ENCODE results near the gene NDOR1.

NDOR1 gene

DNA sequence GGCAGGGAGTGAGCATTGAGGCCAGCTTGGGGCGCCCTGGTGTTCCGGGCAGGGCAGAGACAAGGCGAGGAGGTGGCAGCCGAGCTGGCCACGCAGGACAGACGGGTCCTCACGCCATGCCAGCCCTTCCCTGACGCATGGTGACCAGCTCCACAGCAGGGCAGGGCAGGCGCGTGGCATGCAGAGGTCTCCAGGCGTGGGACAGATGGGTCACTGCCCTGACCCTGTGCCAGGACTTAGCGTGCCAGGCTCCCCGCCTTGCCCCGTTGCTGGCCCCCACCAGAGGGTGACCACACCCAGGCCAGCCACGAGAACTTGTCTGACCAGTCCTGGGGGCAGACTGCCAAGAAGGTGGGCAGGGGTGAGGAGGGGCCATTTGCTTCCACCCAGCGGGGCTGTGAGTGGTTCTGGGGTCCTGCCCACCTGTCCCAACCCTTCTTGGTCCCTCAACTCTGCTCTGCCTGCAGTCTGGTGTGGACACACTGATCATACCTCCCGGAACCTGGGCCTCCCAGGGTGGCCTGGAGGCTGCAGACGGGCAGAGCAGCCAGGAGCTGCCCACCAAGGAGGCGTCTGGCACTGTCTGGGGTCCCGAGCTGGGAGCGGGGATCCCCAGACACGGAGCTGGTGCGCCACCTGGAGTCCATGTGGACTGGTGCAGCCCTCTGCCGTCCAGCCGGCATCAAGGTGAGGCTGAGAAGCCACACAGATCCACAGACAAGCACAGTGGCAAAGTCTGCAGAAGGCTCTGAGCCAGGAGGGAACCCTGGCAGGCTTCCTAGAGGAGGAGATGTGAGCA, 21.8 kb downstream of the NDOR1 start, which contains the start of gene RNF224:
Gene RNF224 (plus strand): TSS at position 449 of the 799 bp plus-strand sequence. CDS start 834 bp downstream, outside the sequence.
- TF ChIP-seq, protein P1, sequence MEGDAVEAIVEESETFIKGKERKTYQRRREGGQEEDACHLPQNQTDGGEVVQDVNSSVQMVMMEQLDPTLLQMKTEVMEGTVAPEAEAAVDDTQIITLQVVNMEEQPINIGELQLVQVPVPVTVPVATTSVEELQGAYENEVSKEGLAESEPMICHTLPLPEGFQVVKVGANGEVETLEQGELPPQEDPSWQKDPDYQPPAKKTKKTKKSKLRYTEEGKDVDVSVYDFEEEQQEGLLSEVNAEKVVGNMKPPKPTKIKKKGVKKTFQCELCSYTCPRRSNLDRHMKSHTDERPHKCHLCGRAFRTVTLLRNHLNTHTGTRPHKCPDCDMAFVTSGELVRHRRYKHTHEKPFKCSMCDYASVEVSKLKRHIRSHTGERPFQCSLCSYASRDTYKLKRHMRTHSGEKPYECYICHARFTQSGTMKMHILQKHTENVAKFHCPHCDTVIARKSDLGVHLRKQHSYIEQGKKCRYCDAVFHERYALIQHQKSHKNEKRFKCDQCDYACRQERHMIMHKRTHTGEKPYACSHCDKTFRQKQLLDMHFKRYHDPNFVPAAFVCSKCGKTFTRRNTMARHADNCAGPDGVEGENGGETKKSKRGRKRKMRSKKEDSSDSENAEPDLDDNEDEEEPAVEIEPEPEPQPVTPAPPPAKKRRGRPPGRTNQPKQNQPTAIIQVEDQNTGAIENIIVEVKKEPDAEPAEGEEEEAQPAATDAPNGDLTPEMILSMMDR (IDR thresholded peaks at IDR 0.05; ENCODE audit: unreplicated experiment in 3 of 3), result peak; percentile 85 to 89 (median 85)
- H3K4me1 Mint-ChIP-seq, result peaks cover 5% of the 10 kb centered on the region
- peak within 1 kb of the TSS; percentile 24 to 59 (median 44) for H3K4me3 Mint-ChIP-seq
- H3K9me3 Mint-ChIP-seq, result no peaks in the 10 kb centered on the region
- H3K27me3 Mint-ChIP-seq (ENCODE audit: low read depth), result peaks cover 4% of the 10 kb centered on the region
- H3K27ac Mint-ChIP-seq, result peak within 1 kb of the TSS; percentile 41 to 65 (median 46)
- H3K36me3 Mint-ChIP-seq (ENCODE audit: low read depth), result no peaks in the 10 kb centered on the region

DNA sequence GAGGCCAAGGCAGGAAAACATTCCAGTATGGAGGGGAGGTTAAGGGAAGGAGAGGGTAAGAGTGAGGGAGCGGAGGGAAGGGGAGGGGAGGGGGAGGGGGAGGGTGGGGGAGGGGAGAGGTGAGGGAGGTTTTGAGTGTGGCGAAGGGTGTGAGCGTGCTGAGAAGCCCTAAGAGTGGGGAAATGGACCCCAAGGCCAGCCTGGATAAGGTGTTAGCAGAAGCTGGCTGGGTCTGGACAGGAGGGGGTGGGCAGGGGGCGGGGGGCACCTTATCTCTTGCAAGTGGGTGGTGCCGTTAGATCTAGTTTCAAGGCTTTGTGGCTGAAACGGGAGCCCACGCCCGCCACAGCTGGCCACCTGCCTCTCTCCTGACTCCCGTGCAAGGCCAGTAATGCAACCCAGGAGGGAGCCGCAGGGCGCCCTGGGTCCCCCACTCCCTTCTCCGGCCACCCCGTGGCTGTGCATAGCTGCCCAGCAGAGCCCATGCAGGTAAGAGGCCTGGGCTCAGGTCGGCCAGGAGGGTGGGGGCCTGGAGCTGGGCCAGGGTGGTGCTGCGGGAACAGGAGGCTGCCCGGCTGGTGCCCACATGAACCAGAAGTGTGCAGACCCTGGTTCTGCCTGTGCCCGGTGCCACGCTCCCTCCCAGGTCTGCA, 22.5 kb downstream of the NDOR1 start:
- Mint-ChIP-seq H3K9me3 (no peaks in the 10 kb centered on the region), H3K4me3 (peak overlapping the region; percentile 24 to 59 (median 44)), H3K4me1 (peaks cover 5% of the 10 kb centered on the region), H3K27me3 (ENCODE audit: low read depth) (peaks cover 4% of the 10 kb centered on the region), H3K27ac (peak overlapping the region; percentile 41 to 65 (median 46)), H3K36me3 (ENCODE audit: low read depth) (no peaks in the 10 kb centered on the region)
- TF ChIP-seq, protein P1 (IDR thresholded peaks at IDR 0.05; ENCODE audit: unreplicated experiment in 3 of 3), result no peak

DNA sequence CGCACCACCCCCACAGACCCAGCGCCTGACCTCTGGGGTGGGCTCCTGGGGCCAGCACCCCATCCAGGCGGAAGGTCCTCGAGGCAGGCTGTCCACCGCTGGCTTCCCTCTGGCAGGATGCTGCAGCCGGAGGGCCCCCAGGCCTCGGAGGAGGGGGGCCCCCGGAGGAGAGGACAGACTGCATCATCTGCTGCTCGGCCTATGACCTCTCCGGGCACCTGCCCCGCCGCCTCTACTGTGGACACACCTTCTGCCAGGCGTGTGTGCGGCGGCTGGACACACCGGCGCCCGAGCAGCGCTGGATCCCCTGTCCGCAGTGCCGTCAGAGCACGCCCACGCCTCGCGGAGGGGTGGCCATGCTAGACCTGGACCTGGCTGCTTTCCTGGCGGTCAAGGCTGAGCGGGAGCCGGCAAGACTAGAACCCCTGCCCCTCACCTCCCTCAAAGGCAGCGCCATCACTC, 23.0 kb downstream of the NDOR1 start:
- Mint-ChIP-seq H3K27me3 (ENCODE audit: low read depth) (peaks cover 4% of the 10 kb centered on the region), H3K36me3 (ENCODE audit: low read depth) (no peaks in the 10 kb centered on the region), H3K27ac (no peak overlapping the region), H3K4me3 (no peak overlapping the region), H3K4me1 (peaks cover 5% of the 10 kb centered on the region), H3K9me3 (no peaks in the 10 kb centered on the region)
- TF ChIP-seq, protein P1 (IDR thresholded peaks at IDR 0.05; ENCODE audit: unreplicated experiment in 3 of 3), result no peak

DNA sequence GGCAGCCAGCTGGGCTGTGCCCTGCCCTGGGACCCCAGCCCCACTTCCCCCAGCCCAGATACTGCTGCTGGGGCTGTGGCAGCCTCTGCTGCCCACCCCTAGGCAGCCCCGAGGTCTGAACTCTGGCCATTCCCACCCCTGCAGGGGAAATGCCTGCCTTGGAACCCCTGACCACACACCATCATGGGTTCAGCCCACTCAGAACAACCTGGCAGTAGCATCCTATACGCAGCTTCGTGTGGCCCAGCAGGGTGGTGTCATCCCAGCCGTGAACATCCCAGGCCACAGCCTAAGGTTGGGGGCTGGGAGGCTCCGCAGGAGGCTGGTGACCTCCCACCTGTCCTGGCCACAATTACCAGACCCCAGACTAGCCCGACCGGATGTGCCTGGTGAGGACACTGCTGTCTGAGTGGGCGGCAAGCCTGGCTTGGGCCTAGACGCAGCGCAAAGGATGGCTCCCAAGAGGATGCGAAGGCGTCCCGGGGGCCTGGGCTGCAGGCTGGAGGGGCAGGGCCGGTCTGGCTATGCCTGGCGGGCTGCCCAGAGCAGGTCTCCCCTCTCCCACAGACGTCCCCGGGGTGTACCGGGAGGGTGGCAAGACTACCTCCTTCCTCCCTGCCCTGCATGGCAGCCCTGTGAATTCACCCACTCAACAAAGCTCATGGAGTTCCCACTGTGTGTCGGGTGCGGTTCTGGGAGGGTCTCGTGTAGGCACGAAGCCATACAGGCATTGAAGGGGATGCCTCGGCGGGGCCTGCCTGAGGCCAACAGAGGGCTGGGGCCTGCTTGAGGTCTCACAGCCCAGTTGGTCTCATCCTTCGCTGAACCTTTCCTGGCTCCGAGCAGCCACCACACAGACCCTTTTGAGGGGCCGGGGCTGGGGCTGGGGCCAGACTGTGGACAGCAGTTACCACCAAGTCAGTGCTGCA, 23.7 kb downstream of the NDOR1 start:
- peaks cover 5% of the 10 kb centered on the region for H3K4me1 Mint-ChIP-seq
- peak overlapping the region in 2 of 3 experiments; percentile 72 to 73 for H3K27ac Mint-ChIP-seq
- H3K4me3 Mint-ChIP-seq, result no peak overlapping the region
- no peaks in the 10 kb centered on the region for H3K9me3 Mint-ChIP-seq
- H3K27me3 Mint-ChIP-seq (ENCODE audit: low read depth), result peaks cover 4% of the 10 kb centered on the region
- H3K36me3 Mint-ChIP-seq (ENCODE audit: low read depth), result no peaks in the 10 kb centered on the region
- TF ChIP-seq, protein P1 (IDR thresholded peaks at IDR 0.05; ENCODE audit: unreplicated experiment in 3 of 3), result no peak

DNA sequence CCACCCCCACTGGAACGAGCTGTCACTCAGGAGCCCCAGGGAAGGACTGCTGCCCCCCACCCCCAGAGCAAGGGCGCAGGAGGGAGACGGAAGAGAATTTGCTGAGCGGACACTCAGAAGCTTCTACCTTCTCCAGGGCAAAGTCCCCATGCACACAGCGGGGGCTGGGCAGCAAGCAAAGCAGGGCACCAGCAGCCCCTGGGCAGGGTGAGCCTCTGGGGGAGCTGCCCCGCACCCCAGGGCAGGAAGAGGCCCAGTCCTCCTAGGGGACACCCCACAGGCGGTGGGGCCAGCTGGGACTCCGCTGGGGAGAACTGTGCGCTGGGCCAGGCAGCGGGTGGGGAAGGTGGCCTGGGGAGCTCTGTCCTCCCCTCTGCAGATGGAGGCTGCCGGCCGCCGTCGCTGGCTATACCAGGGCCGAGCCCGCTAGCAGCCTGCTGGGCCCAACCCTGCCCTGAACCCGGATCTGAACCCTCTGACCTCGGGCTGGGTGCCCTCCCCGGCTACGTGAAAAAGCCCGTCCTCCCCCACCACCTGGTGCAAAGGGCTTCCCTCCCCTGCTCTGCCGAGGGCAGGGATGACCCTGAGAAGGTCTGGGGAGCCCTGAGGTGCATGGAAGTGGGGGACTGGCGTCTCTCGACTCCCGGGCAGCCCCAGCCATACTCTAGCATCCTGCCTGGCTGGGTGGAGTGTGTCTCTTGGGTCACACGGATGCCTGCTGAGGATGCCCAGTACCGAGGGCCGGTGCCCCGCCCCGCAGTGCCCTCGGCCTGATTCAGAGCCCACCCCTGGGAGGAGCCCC, 24.6 kb downstream of the NDOR1 start:
- TF ChIP-seq, protein P1 (IDR thresholded peaks at IDR 0.05; ENCODE audit: unreplicated experiment in 3 of 3), result no peak
- Mint-ChIP-seq H3K4me3 (no peak overlapping the region), H3K36me3 (ENCODE audit: low read depth) (no peaks in the 10 kb centered on the region), H3K27me3 (ENCODE audit: low read depth) (peaks cover 7% of the 10 kb centered on the region), H3K4me1 (peaks cover 9% of the 10 kb centered on the region), H3K27ac (peak overlapping the region in 2 of 3 experiments; percentile 72 to 73), H3K9me3 (no peaks in the 10 kb centered on the region)
